Measurements from ENCODE around the gene FOXP1. TPM values are rescaled to one million over a fixed set of nuclear protein-coding genes. Genes with fewer than 3 reads are reported as not detected.
"Not testable (repeated sequence)": the region's sequence is repeated elsewhere in the genome, so short reads cannot be mapped to it uniquely, and the experiment has no call there.

Gene FOXP1
- total RNA-seq, 1 donor from 2014 or later, result 107 TPM

GRCh38 chr3:71438904-71439303, 144.6 kb downstream of the FOXP1 start:
- Histone ChIP-seq H4K20me1 (ENCODE audit: insufficient read depth, low read length) (peaks cover 48% of the 10 kb centered on the region), H3K79me2 (ENCODE audit: insufficient read depth, low read length) (peaks cover 77% of the 10 kb centered on the region)
- no peak for FAIRE-seq

GRCh38 chr3:71438071-71438685, 145.3 kb downstream of the FOXP1 start:
- Mint-ChIP-seq H3K36me3 (ENCODE audit: low read depth, unreplicated experiment) (peaks cover 20% of the 10 kb centered on the region), H3K27me3 (ENCODE audit: low read depth, unreplicated experiment) (no peaks in the 10 kb centered on the region), H3K27ac (ENCODE audit: unreplicated experiment) (no peak overlapping the region), H3K4me1 (ENCODE audit: low read depth, unreplicated experiment) (peaks cover 9% of the 10 kb centered on the region), H3K4me3 (ENCODE audit: unreplicated experiment) (no peak overlapping the region), H3K9me3 (ENCODE audit: unreplicated experiment) (peaks cover 14% of the 10 kb centered on the region)
- H3K9ac ChIP-seq (ENCODE audit: low read length), result no peak overlapping the region
- no peaks in the 10 kb centered on the region for H3K4me1 ChIP-seq (ENCODE audit: insufficient read depth, low read length)
- H3K27me3 ChIP-seq (ENCODE audit: insufficient read depth, low read length), result no peaks in the 10 kb centered on the region
- H3K36me3 ChIP-seq (ENCODE audit: insufficient read depth, low read length), result no peaks in the 10 kb centered on the region
- peaks cover 51% of the 10 kb centered on the region for H4K20me1 ChIP-seq (ENCODE audit: insufficient read depth, low read length)
- no peak overlapping the region for H3K4me2 ChIP-seq (ENCODE audit: low read length)
- TF ChIP-seq CTCF (IDR thresholded peaks at IDR 0.05; ENCODE audit: insufficient read depth, low read depth, low read length) (no peak), EZH2 (IDR thresholded peaks at IDR 0.05; ENCODE audit: insufficient read depth, low read length) (no peak)
- H2AFZ ChIP-seq (ENCODE audit: low read depth, low read length), result no peak overlapping the region
- no peak overlapping the region for H3K27ac ChIP-seq (ENCODE audit: low read depth, low read length)
- H3K9me3 ChIP-seq (ENCODE audit: insufficient read depth, low read depth, low read length), result no peaks in the 10 kb centered on the region
- H3K79me2 ChIP-seq (ENCODE audit: insufficient read depth, low read length), result peaks cover 72% of the 10 kb centered on the region
- FAIRE-seq (no peak), DNase-seq (ENCODE audit: low read depth) (no peak)
- H3K4me3 ChIP-seq (ENCODE audit: insufficient read depth, low read depth, low read length), result no peak overlapping the region

More at GRCh38 chr3:71438904-71439303, 144.6 kb downstream of the FOXP1 start:
- no peak overlapping the region for H3K9ac ChIP-seq (ENCODE audit: low read length)
- H3K27ac Mint-ChIP-seq (ENCODE audit: unreplicated experiment), result no peak overlapping the region
- H3K27me3 ChIP-seq (ENCODE audit: insufficient read depth, low read length), result no peaks in the 10 kb centered on the region
- peaks cover 2% of the 10 kb centered on the region for H3K4me1 ChIP-seq (ENCODE audit: insufficient read depth, low read length)
- TF ChIP-seq CTCF (IDR thresholded peaks at IDR 0.05; ENCODE audit: insufficient read depth, low read depth, low read length) (no peak), EZH2 (IDR thresholded peaks at IDR 0.05; ENCODE audit: insufficient read depth, low read length) (no peak)
- peaks cover 12% of the 10 kb centered on the region for H3K9me3 Mint-ChIP-seq (ENCODE audit: unreplicated experiment)
- H3K9me3 ChIP-seq (ENCODE audit: insufficient read depth, low read depth, low read length), result no peaks in the 10 kb centered on the region
- H3K4me3 Mint-ChIP-seq (ENCODE audit: unreplicated experiment), result no peak overlapping the region
- H3K4me1 Mint-ChIP-seq (ENCODE audit: low read depth, unreplicated experiment), result peaks cover 15% of the 10 kb centered on the region
- no peaks in the 10 kb centered on the region for H3K27me3 Mint-ChIP-seq (ENCODE audit: low read depth, unreplicated experiment)
- no peak for DNase-seq (ENCODE audit: low read depth)
- H3K4me2 ChIP-seq (ENCODE audit: low read length), result no peak overlapping the region
- no peak overlapping the region for H3K27ac ChIP-seq (ENCODE audit: low read depth, low read length)
- no peaks in the 10 kb centered on the region for H3K36me3 ChIP-seq (ENCODE audit: insufficient read depth, low read length)
- H2AFZ ChIP-seq (ENCODE audit: low read depth, low read length), result no peak overlapping the region
- H3K36me3 Mint-ChIP-seq (ENCODE audit: low read depth, unreplicated experiment), result peaks cover 19% of the 10 kb centered on the region
- H3K4me3 ChIP-seq (ENCODE audit: insufficient read depth, low read depth, low read length), result no peak overlapping the region

GRCh38 chr3:71436337-71436736, 147.2 kb downstream of the FOXP1 start:
- Mint-ChIP-seq H3K9me3 (ENCODE audit: unreplicated experiment) (peaks cover 15% of the 10 kb centered on the region), H3K27me3 (ENCODE audit: low read depth, unreplicated experiment) (no peaks in the 10 kb centered on the region), H3K4me1 (ENCODE audit: low read depth, unreplicated experiment) (peaks cover 19% of the 10 kb centered on the region), H3K36me3 (ENCODE audit: low read depth, unreplicated experiment) (peaks cover 17% of the 10 kb centered on the region), H3K4me3 (ENCODE audit: unreplicated experiment) (no peak overlapping the region), H3K27ac (ENCODE audit: unreplicated experiment) (no peak overlapping the region)
- H3K4me3 ChIP-seq (ENCODE audit: insufficient read depth, low read depth, low read length), result no peak overlapping the region
- no peak overlapping the region for H3K9ac ChIP-seq (ENCODE audit: low read length)
- peaks cover 72% of the 10 kb centered on the region for H3K79me2 ChIP-seq (ENCODE audit: insufficient read depth, low read length)
- H3K4me2 ChIP-seq (ENCODE audit: low read length), result no peak overlapping the region
- H3K27me3 ChIP-seq (ENCODE audit: insufficient read depth, low read length), result no peaks in the 10 kb centered on the region
- H2AFZ ChIP-seq (ENCODE audit: low read depth, low read length), result no peak overlapping the region
- no peaks in the 10 kb centered on the region for H3K9me3 ChIP-seq (ENCODE audit: insufficient read depth, low read depth, low read length)
- FAIRE-seq, result no peak
- DNase-seq (ENCODE audit: low read depth), result peak; percentile 55
- peaks cover 57% of the 10 kb centered on the region for H4K20me1 ChIP-seq (ENCODE audit: insufficient read depth, low read length)
- H3K27ac ChIP-seq (ENCODE audit: low read depth, low read length), result no peak overlapping the region
- no peaks in the 10 kb centered on the region for H3K36me3 ChIP-seq (ENCODE audit: insufficient read depth, low read length)
- peaks cover 3% of the 10 kb centered on the region for H3K4me1 ChIP-seq (ENCODE audit: insufficient read depth, low read length)
- TF ChIP-seq CTCF (IDR thresholded peaks at IDR 0.05; ENCODE audit: insufficient read depth, low read depth, low read length), result no peak
- TF ChIP-seq EZH2 (IDR thresholded peaks at IDR 0.05; ENCODE audit: insufficient read depth, low read length), result no peak

GRCh38 chr3:71435836-71436235, 147.7 kb downstream of the FOXP1 start:
- H3K27ac ChIP-seq (ENCODE audit: low read depth, low read length); H3K9me3 ChIP-seq (ENCODE audit: insufficient read depth, low read depth, low read length); H3K4me1 ChIP-seq (ENCODE audit: insufficient read depth, low read length); H2AFZ ChIP-seq (ENCODE audit: low read depth, low read length); H3K4me3 Mint-ChIP-seq (ENCODE audit: unreplicated experiment); H3K27ac Mint-ChIP-seq (ENCODE audit: unreplicated experiment); H3K27me3 ChIP-seq (ENCODE audit: insufficient read depth, low read length); H3K4me3 ChIP-seq (ENCODE audit: insufficient read depth, low read depth, low read length); FAIRE-seq; DNase-seq (ENCODE audit: low read depth); H3K4me2 ChIP-seq (ENCODE audit: low read length); H3K9ac ChIP-seq (ENCODE audit: low read length); H3K36me3 ChIP-seq (ENCODE audit: insufficient read depth, low read length); H3K27me3 Mint-ChIP-seq (ENCODE audit: low read depth, unreplicated experiment): not testable (repeated sequence)
- peaks cover 72% of the 10 kb centered on the region for H3K79me2 ChIP-seq (ENCODE audit: insufficient read depth, low read length)
- Mint-ChIP-seq H3K9me3 (ENCODE audit: unreplicated experiment) (peaks cover 15% of the 10 kb centered on the region), H3K4me1 (ENCODE audit: low read depth, unreplicated experiment) (peaks cover 22% of the 10 kb centered on the region), H3K36me3 (ENCODE audit: low read depth, unreplicated experiment) (peaks cover 17% of the 10 kb centered on the region)
- H4K20me1 ChIP-seq (ENCODE audit: insufficient read depth, low read length), result peaks cover 58% of the 10 kb centered on the region

All from astrocyte (in vitro differentiated cells and primary cell).